Measurements from ENCODE around the gene TTF1.

GRCh38 chr9:132406554-132407122, at the start of gene TTF1:
- TF ChIP-seq CTCF (IDR thresholded peaks at IDR 0.05; ENCODE audit: low read depth, low read length) (no peak), MAX (IDR thresholded peaks at IDR 0.05; ENCODE audit: low read depth, low read length) (peak; percentile 80), POLR2A (IDR thresholded peaks at IDR 0.05; ENCODE audit: extremely low read depth, insufficient read length) (peak; percentile 61)
